ENCODE data around the gene IQGAP2.
"Not testable (repeated sequence)": the region's sequence is repeated elsewhere in the genome, so short reads cannot be mapped to it uniquely, and the experiment has no call there.

IQGAP2 gene

DNA sequence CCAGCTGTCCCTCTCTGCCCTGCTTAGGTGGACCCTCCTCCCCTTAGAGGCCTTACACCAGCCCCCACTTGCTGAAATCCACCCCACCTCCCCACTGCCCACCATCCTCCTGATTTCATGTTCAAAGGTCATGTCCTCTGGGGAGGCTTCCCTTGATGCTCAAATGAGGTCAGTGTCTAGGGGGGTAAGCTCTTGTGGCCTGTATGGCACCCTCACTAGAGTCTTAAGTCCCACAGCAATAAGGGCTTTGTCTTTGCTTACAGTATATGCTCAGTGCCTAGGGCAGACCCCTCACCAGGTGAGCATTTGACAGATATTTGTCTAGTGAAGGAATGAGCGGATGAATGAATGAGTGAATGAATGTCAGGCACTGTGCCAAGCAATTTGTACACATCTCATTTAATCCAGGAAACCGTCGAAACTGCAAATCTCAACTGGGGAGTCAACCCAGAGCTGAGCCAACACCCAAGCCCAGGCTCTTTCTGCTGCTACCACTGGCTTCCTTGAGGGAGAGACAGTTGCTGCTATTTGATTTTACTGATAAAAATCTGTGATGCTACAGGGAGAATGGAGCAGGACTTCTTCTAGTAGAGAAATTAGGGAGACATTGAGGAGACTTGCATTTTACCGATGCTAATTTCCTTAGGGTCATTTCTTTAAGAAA, 101.9 kb downstream of the IQGAP2 start:
- DNase-seq (ENCODE audit: low read depth): no peak

GRCh38 chr5:76513476-76513875, 110.4 kb downstream of the IQGAP2 start:
- DNase-seq (ENCODE audit: low read depth): no peak

DNA sequence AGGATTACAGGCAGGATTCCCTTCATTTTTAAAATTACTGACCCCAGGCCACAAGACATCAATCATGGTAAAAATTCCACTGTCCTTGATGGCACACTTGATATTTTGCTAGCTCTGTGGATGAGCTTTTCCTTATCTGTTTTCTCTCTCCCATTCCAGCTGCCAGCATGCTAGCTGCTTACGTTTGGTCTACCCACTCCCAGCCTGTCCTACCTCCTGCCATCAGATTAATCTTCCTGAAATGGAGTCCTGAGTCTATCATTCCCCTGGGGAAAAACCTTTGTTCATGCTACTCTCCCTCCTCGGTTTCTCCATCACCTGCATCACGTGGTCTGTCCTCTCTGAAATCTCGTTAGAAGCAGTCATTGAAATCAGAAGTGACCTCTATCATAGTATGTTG, 111.2 kb downstream of the IQGAP2 start:
- no peak for DNase-seq (ENCODE audit: low read depth)

GRCh38 chr5:76514713-76515112, 111.6 kb downstream of the IQGAP2 start:
- DNase-seq (ENCODE audit: low read depth): no peak

GRCh38 chr5:76517334-76517733, 114.2 kb downstream of the IQGAP2 start:
- DNase-seq (ENCODE audit: low read depth): no peak

DNA sequence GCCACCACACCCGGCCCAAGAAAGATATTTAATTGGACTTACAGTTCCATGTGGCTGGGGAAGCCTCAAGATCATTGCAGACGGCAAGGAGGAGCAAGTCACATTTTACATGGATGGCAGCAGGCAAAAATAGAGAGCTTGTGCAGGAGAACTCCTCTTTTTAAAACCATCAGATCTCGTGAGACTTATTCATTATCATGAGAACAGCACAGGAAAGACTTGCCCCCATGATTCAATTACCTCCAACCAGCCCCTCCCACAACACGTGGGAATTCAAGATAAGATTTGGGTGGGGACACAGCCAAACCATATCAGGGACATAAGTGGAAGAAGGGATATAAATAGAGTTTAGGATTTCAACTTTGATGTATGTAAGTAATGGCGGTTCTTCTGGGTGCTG, 115.2 kb downstream of the IQGAP2 start:
- not testable (repeated sequence) for DNase-seq (ENCODE audit: low read depth)

DNA sequence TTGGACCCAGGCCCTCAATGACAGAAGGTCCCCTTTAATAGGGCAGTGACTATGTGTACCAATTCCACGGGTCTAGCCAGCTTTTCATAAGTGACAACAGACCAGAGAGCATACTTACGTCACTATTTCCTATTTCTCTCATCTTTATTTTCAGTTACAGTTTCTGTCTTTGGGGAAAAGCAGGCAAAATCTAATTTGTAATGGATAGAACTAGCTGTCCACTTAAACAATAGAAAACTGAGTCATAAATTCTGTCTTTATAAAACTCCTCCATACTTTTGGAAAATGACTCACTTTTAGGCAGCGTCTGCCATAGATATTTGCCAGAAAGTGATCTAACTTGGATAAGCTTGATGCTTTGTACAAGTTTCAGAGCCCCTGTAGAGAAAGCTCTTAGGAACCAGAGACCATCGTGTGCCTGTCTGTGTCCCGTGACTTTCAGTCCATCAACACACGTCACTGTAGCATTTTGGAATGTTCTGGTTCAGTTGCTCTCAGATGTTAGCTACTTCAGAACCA, 118.2 kb downstream of the IQGAP2 start:
- DNase-seq (ENCODE audit: low read depth): no peak

- no peak for DNase-seq (ENCODE audit: low read depth)
These were observed 119.2 kb downstream of the IQGAP2 start for GRCh38 chr5:76522103-76522935.

DNA sequence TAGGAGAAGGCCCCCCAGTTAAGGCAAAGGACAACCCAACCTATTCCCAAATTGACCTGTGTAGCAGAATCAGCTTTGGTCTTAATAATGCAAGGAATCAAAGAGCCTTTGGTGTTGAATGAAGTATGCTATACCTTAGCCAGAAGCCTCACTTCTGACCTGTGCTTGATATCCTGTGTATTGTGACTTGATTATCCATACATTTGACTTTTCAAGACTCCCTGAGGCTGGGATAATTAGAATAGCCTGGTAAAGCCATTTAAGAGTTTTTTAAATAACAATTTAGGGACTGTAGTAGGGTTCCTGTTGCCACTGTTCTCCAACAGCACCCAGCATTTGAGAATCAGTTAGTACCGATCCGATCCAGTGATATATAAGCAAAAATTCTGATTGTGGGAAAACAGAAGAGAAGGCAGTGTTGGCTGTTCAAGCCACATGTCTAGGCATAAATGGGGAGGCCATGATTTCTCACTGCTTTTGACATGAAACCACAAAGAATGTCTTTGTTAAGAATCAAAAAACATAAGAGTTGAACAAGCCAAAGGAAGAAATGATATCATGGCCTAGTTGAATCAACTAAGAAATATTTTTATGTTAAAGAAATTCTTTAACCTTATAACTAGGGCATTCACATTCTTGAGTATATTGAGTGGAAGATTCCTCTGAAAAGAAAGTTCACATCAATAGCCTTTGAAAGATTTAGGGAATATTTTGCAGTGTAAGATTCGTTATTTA, 121.2 kb downstream of the IQGAP2 start:
- no peak for DNase-seq (ENCODE audit: low read depth)

DNA sequence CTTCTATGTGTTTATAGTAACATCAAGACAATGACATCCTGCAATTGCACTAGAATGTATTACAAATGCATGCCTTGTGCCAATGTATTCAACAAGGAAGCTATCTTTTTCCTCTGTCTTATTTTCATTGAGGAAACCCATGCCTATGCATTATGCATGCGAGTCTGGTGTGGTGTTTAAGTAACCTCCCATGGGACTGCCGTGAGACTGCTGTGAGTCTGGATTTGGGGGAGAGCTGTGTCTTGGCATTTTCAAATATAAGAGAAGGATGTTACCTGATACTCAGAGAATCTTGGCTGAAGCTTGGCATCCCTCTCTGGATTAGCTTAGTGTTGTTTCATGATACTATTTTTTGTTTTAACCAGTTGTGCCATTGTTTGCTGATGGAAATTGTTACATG, 121.8 kb downstream of the IQGAP2 start:
- no peak for DNase-seq (ENCODE audit: low read depth)

DNA sequence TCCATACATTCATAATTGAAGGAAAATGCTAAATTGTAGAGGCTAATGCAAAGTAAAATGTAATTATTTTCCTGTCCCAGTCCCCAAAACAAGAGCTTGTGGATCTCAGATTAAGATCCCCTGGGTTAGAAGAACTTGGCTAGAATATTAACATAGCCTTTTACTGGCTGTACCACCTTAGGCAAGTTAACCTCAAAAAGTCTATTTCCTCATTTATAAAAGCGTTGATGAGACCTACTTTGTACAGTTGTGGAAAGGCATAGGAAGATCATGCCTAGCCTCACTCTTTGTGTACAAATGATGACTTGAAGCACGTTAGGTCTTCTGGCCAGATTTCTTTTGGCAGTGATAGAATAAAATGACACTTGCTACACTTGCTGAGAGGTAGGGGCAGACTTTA, 122.9 kb downstream of the IQGAP2 start:
- no peak for DNase-seq (ENCODE audit: low read depth)

- no peak for DNase-seq (ENCODE audit: low read depth)
These were observed 124.0 kb downstream of the IQGAP2 start for GRCh38 chr5:76526950-76527583.

DNA sequence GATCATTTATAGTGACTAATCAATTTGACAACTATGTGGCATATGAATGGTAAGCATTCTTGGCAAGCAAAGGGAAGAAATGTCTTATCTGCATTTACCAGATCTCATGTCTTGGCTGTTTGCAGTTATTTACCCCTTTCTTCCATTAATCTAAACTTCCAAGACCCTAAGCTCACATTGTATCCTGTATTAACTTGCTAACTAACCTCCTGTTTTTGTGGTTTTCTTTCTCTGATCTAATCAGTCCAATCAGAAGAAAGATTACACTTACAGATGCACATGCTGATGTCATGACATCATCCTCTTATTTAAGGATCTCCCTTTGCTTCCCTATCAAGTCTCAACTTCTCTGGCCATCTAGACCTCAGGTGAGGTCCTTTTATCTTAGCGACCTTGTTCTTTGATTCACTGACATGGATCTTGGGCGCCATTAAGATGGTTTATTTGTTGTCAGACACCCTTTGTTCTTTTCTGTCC, 124.6 kb downstream of the IQGAP2 start:
- no peak for DNase-seq (ENCODE audit: low read depth)

GRCh38 chr5:76528547-76529331, 125.7 kb downstream of the IQGAP2 start:
- no peak for DNase-seq (ENCODE audit: low read depth)

- no peak for DNase-seq (ENCODE audit: low read depth)
These were observed 126.6 kb downstream of the IQGAP2 start for GRCh38 chr5:76529464-76530344.

GRCh38 chr5:76532052-76532451, 129.0 kb downstream of the IQGAP2 start:
- DNase-seq (ENCODE audit: low read depth): no peak

- DNase-seq (ENCODE audit: low read depth): no peak
These were observed 129.9 kb downstream of the IQGAP2 start for GRCh38 chr5:76532973-76533372.

DNA sequence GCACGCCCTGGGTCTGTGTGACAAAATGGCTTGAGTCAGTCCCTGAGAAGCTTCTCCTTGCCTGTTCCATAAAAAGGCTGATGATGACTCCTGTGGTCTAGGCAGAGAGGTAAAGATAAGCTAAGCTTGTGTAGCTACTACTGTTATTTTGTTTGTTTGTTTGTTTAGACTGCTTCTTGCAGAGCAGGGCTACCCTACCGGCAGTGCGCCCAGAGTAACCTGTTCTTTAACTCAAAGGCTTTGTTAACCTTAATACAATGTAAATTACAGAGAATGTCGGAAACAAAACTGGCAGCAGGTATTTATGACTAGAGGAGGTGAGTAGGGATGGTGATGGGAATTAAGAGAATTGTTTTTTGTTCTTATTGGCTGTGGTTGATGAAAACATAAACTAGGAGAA, 132.5 kb downstream of the IQGAP2 start:
- no peak for DNase-seq (ENCODE audit: low read depth)

DNA sequence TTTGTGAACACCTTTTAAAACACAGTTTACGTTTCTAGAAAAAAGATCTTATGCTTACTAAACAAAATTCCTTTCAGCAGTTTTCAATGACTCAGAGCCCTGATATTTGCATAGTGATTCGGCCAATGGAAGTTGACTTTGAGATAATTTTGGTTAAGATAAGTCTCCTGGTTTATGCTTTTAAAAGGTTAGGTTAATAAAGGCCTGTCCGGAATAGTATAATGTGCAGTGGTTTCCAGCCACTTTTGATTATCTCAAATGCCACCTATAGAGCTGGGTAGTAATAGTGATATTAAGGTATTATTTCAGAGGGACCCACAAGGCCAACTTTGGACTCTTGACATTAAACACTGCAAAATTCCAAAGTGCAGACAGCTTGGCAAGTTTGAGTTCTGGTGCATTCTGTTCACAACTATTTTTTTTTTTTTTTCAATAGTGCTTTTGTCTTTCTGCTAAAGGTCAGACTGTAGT, 134.0 kb downstream of the IQGAP2 start:
- no peak for DNase-seq (ENCODE audit: low read depth)

- DNase-seq (ENCODE audit: low read depth): no peak
These were observed 139.2 kb downstream of the IQGAP2 start for GRCh38 chr5:76542241-76542640.
